SK-N-SH (cell line): ENCODE results near the gene DPM2. TPM values are rescaled to one million over a fixed set of nuclear protein-coding genes. Genes with fewer than 3 reads are reported as not detected.

ENCODE experiments used
- CTCF ChIA-PET: fragments of 300-600, 350-600 bp; formaldehyde crosslinking; extraction: SDS; loops from one replicate; lab custom pipeline; 2021; lab: Yijun Ruan, JAX
- POLR2A ChIA-PET: fragments of 350-600 bp; sonication (Branson Sonifier 250); formaldehyde crosslinking; extraction: SDS; loops from one replicate; lab custom pipeline; 2020; ENCODE audit warnings: antibody characterized with exemption, inconsistent platforms; lab: Yijun Ruan, JAX
- DNase-seq: peaks from one replicate; pipeline ENCODE4 v3.0.0; 2012
- H2AFZ ChIP-seq: fragments of 200-600 bp; sonication (generic); 2 replicates; pipeline ENCODE4 v1.8.1; 2016; ENCODE audit warnings: antibody characterized with exemption, mild to moderate bottlenecking, low read depth
- H3F3A ChIP-seq: fragments of 200-600 bp; sonication (generic); replicated peaks from 2 replicates; pipeline ENCODE3; 2016; ENCODE audit warnings: antibody characterized with exemption, mild to moderate bottlenecking; ENCODE audit not compliant: insufficient read depth
- H3K27ac ChIP-seq, 2 experiments: fragments of 200-500 bp in 1 of 2; fragments of 200-600 bp in 1 of 2; sonication (Bioruptor generic) in 1 of 2; sonication (generic), shearing (Covaris generic) in 1 of 2; 2 replicates each; pipeline versions ENCODE4 v1.5.1 to v1.6.1; 2014 to 2016; ENCODE audit warnings: low read depth in 2 of 2, inconsistent platforms in 1 of 2, low read length in 1 of 2, mild to moderate bottlenecking in 1 of 2, mixed read lengths in 1 of 2
- H3K27me3 ChIP-seq: fragments of 200-600 bp; sonication (generic), shearing (Covaris generic); 2 replicates; pipeline ENCODE4 v1.6.1; 2016; ENCODE audit warnings: mixed run types; ENCODE audit not compliant: insufficient read depth
- H3K36me3 ChIP-seq, 2 experiments: fragments of 200-500 bp in 1 of 2; fragments of 200-600 bp in 1 of 2; sonication (Bioruptor generic) in 1 of 2; sonication (generic) in 1 of 2; replicated peaks in 1 of 2; 2 replicates each; pipeline versions ENCODE3 to v1.5.1; 2014 to 2016; ENCODE audit warnings: low read length in 1 of 2, mild to moderate bottlenecking in 1 of 2; ENCODE audit not compliant: insufficient read depth in 2 of 2, control insufficient read depth in 1 of 2
- H3K4me1 ChIP-seq, 2 experiments: fragments of 200-500 bp in 1 of 2; fragments of 200-600 bp in 1 of 2; sonication (Bioruptor generic) in 1 of 2; sonication (generic), shearing (Covaris generic) in 1 of 2; 2 replicates each; pipeline versions ENCODE4 v1.5.1 to v1.6.1; 2014 to 2016; ENCODE audit warnings: low read depth in 1 of 2, low read length in 1 of 2, mixed run types in 1 of 2; ENCODE audit not compliant: insufficient read depth in 2 of 2, control insufficient read depth in 1 of 2
- H3K4me2 ChIP-seq: fragments of 200-600 bp; sonication (generic), shearing (Covaris generic); 2 replicates; pipeline ENCODE4 v1.6.1; 2017; ENCODE audit warnings: mixed run types
- H3K4me3 ChIP-seq, 2 experiments: fragments of 200-500 bp in 1 of 2; fragments of 200-600 bp in 1 of 2; sonication (Bioruptor generic) in 1 of 2; sonication (generic), shearing (Covaris generic) in 1 of 2; 2 replicates each; pipeline versions ENCODE4 v1.5.1 to v1.8.1; 2014 to 2016; ENCODE audit warnings: low read depth in 2 of 2, inconsistent platforms in 1 of 2, low read length in 1 of 2, mild to moderate bottlenecking in 1 of 2, mixed read lengths in 1 of 2, moderate library complexity in 1 of 2
- H3K79me2 ChIP-seq: fragments of 200-600 bp; sonication (generic); 2 replicates; pipeline ENCODE4 v1.8.1; 2017; ENCODE audit warnings: mild to moderate bottlenecking; ENCODE audit not compliant: insufficient read depth
- H3K9ac ChIP-seq: fragments of 200-600 bp; sonication (generic); 2 replicates; pipeline ENCODE4 v1.6.1; 2017; ENCODE audit warnings: mixed run types
- H3K9me2 ChIP-seq: fragments of 200-600 bp; sonication (generic); 2 replicates; pipeline ENCODE4 v1.6.1; 2017; ENCODE audit warnings: mixed run types
- H3K9me3 ChIP-seq: fragments of 200-600 bp; sonication (generic); 2 replicates; pipeline ENCODE4 v1.6.1; 2017; ENCODE audit warnings: mixed run types, mild to moderate bottlenecking, moderate library complexity
- H4K20me1 ChIP-seq: fragments of 200-600 bp; sonication (generic); 2 replicates; pipeline ENCODE4 v1.6.1; 2017; ENCODE audit warnings: mild to moderate bottlenecking, mixed run types; ENCODE audit not compliant: insufficient read depth
- FOXJ3 ChIP-seq: sonication (generic); formaldehyde crosslinking; IDR thresholded peaks from 2 replicates; pipeline ENCODE4 v1.5.1; 2020; ENCODE audit warnings: mild to moderate bottlenecking, missing genetic modification reagents
- FOXM1 ChIP-seq: IDR thresholded peaks from 2 replicates; pipeline ENCODE4 v1.4.0; 2012; ENCODE audit warnings: low read depth, mild to moderate bottlenecking
- GABPA ChIP-seq: IDR thresholded peaks from 2 replicates; pipeline ENCODE4 v1.4.0; 2012; ENCODE audit warnings: low read depth, mild to moderate bottlenecking
- IRF3 ChIP-seq: fragments of 150-350 bp; IDR thresholded peaks from 2 replicates; pipeline ENCODE4 v1.6.1; 2016; ENCODE audit warnings: mild to moderate bottlenecking, low read depth, low read length
- MEF2A ChIP-seq: IDR thresholded peaks from 2 replicates; pipeline ENCODE4 v1.4.0; 2012; ENCODE audit warnings: low read depth, borderline replicate concordance
- NRF1 ChIP-seq: IDR thresholded peaks from 2 replicates; pipeline ENCODE4 v1.6.1; 2012; ENCODE audit warnings: low read depth, mild to moderate bottlenecking, low read length
- POLR2AphosphoS5 ChIP-seq: IDR thresholded peaks from 2 replicates; pipeline ENCODE4 v1.6.1; 2012; ENCODE audit warnings: low read depth, low read length
- RCOR1 ChIP-seq: fragments of 150-350 bp; IDR thresholded peaks from 2 replicates; pipeline ENCODE4 v1.6.1; 2017; ENCODE audit warnings: antibody characterized with exemption, low read length
- SMC3 ChIP-seq: IDR thresholded peaks from 2 replicates; pipeline ENCODE4 v1.6.1; 2012; ENCODE audit warnings: low read depth, low read length, improper control_type of control experiment
- TAF1 ChIP-seq: IDR thresholded peaks from 2 replicates; pipeline ENCODE4 v1.6.1; 2012; ENCODE audit warnings: low read depth, mild to moderate bottlenecking, low read length, moderate library complexity, borderline replicate concordance
- TCF12 ChIP-seq: IDR thresholded peaks from 2 replicates; pipeline ENCODE4 v1.4.0; 2012
- TEAD4 ChIP-seq: IDR thresholded peaks from 2 replicates; pipeline ENCODE4 v1.4.0; 2012; ENCODE audit warnings: mild to moderate bottlenecking, borderline replicate concordance; ENCODE audit not compliant: insufficient read depth
- YY1 ChIP-seq: IDR thresholded peaks from 2 replicates; pipeline ENCODE4 v1.4.0; 2012; ENCODE audit warnings: low read depth, mild to moderate bottlenecking
- ZBTB33 ChIP-seq: IDR thresholded peaks from 2 replicates; pipeline ENCODE4 v1.4.0; 2012; ENCODE audit warnings: low read depth, borderline replicate concordance
- WGBS: methylation state at CpG from one replicate; pipeline ENCODE4 v1.1.6; 2017; ENCODE audit warnings: low lambda C conversion rate; 5-methylcytosine and 5-hydroxymethylcytosine counted together
- polyA plus RNA-seq, 3 experiments: library from polyadenylated mRNA; depleted of rRNA; stranded (reverse); fragments of >200 nt; gene quantifications; 2 replicates each; pipeline ENCODE4 v1.2.3, GENCODE V29; 2012
- TF ChIP-seq, protein P1 (sequence below): IDR thresholded peaks from 2 replicates; pipeline ENCODE4 v1.4.0; 2012; ENCODE audit warnings: low read depth, borderline replicate concordance

The DPM2 gene
- polyA plus RNA-seq, 1 of the 3 experiments (the other 2 are of a cell fraction): 106 TPM

DNA sequence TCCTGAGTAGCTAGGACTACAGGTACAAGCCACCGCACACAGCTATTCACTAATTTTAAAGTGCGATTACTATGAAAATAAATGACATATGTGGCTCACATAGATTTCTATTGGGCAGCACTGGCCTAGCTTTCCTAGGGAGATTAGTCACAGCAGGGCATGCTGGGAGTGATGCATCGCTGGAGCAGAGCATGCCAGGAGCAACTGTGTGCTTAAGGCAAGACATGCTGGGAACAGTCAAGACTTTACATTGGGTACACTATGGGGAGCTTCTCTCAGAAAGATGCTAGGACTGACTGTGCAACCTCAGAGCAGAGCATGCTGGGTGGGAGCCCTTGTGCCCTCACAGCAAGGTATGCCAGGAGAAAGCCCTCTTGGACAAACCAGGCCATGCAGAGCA, 47.6 kb downstream of the DPM2 start (continued):
- TF ChIP-seq ZBTB33 (no peak), FOXM1 (no peak), FOXJ3 (CRISPR knock-in tag) (no peak), NRF1 (no peak), YY1 (no peak), MEF2A (no peak)
- TF ChIP-seq, all 33 proteins: peak for 0

DNA sequence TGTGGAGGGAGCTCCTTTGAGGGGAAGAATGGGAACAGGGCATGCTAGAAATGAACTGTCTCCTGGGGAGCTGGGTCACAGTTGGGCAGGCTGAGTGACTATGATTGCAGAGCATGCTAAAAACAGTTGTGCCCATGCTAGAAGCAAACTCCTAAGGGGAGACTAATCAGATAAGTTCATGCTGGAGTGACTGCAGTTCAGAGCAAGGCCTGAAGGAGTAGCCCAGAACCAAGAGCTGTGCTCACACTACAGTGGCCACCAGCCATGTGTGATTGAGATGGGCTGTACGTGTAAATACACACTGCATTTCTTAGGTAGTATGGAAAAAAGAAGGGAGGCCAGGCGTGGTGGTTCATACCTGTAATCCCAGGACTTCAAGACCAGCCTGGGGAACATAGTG, 49.9 kb downstream of the DPM2 start:
- no peaks in the 10 kb centered on the region for H3K9me3 ChIP-seq
- no peaks in the 10 kb centered on the region for H3K27me3 ChIP-seq
- no peak overlapping the region for H3K4me2 ChIP-seq
- TF ChIP-seq TCF12 (no peak), GABPA (no peak), SMC3 (no peak), NRF1 (no peak), POLR2AphosphoS5 (no peak), RCOR1 (no peak), TAF1 (no peak), TEAD4 (no peak)
- TF ChIP-seq, protein P1, sequence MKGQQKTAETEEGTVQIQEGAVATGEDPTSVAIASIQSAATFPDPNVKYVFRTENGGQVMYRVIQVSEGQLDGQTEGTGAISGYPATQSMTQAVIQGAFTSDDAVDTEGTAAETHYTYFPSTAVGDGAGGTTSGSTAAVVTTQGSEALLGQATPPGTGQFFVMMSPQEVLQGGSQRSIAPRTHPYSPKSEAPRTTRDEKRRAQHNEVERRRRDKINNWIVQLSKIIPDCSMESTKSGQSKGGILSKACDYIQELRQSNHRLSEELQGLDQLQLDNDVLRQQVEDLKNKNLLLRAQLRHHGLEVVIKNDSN: no peak
- 96% methylated on average over 2 of the region's 2 CpGs for WGBS
- peaks cover 7% of the 10 kb centered on the region for H3F3A ChIP-seq
- H3K36me3 ChIP-seq: peaks cover 25 to 51% of the 10 kb centered on the region in 2 experiments
- CTCF ChIA-PET: interaction anchor here (0.6 to 1.1 kb wide), 3 partner anchors 18 to 33 kb away, joined by 3 to 4 read pairs (median 3); no protein-coding TSS in a partner anchor
- no peak overlapping the region for H3K27ac ChIP-seq
- no peaks in the 10 kb centered on the region for H4K20me1 ChIP-seq
- DNase-seq: no peak
- no peak overlapping the region for H3K4me3 ChIP-seq
- H3K79me2 ChIP-seq: no peaks in the 10 kb centered on the region
- no peak overlapping the region for H2AFZ ChIP-seq
- H3K9ac ChIP-seq: no peak overlapping the region
- peaks cover 12 to 15% of the 10 kb centered on the region in 2 experiments; a peak in 2 of 4 replicates for H3K4me1 ChIP-seq
- POLR2A ChIA-PET: no interaction called here
- H3K9me2 ChIP-seq: no peaks in the 10 kb centered on the region

DNA sequence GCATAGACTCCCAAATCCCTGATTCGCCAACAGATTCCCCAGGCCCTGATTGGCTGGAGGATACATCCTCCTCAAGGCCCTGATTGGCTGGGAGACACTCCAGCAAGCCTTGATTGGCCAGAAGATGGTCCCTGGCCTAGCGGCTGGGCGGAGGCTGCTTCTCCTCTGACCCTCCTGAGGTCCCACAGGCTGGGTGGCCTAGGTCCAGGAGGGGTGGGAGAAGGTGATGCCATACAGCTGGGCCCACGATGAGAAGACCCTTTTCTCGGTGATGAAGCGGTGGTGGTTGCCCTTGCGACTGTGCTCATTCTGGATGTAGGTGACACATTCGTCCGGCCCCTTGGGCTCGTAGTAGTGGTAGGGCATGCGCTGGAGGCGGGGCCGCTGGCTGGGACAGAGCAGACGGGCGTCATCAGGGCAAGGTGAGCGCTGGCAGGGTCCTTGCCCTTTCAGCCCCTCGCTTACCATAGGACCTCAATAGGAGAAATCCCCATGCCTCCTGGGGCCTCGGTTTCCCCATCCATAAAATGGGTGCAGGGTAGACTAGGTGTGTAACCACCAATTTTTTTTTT, 51.2 kb downstream of the DPM2 start:
- DNase-seq: peak; percentile 69
- H3K36me3 ChIP-seq: peaks cover 19 to 40% of the 10 kb centered on the region in 2 experiments

More for the DNA sequence above, 51.2 kb downstream of the DPM2 start:
- Histone ChIP-seq H3K9me2 (no peaks in the 10 kb centered on the region), H3F3A (peaks cover 7% of the 10 kb centered on the region), H3K4me2 (no peak overlapping the region), H4K20me1 (no peaks in the 10 kb centered on the region), H2AFZ (no peak overlapping the region), H3K4me3 (no peak overlapping the region), H3K9me3 (no peaks in the 10 kb centered on the region), H3K9ac (no peak overlapping the region), H3K4me1 (peaks cover 12 to 15% of the 10 kb centered on the region in 2 experiments; a peak in 2 of 4 replicates), H3K27me3 (no peaks in the 10 kb centered on the region), H3K79me2 (no peaks in the 10 kb centered on the region), H3K27ac (no peak overlapping the region)
- TF ChIP-seq IRF3 (peak; percentile 32; the same call in 1 of the 2 replicates), NRF1 (no peak)
- WGBS: 96% methylated on average over 14 of the region's 18 CpGs
- ChIA-PET CTCF (interaction anchor here (1.1 to 2.0 kb wide), 2 partner anchors 10 to 17 kb away, joined by 3 to 5 read pairs; no protein-coding TSS in a partner anchor), POLR2A (no interaction called here)
